HG03354 (cell line): ENCODE results near the gene PCSK6.
"Not testable (repeated sequence)": the region's sequence is repeated elsewhere in the genome, so short reads cannot be mapped to it uniquely, and the experiment has no call there.

Source experiments
- ATAC-seq: cut with Tn5 transposase; IDR thresholded peaks from one replicate; pipeline ENCODE4 v1.9.1; 2021; ENCODE audit warnings: mild to moderate bottlenecking; ENCODE audit not compliant: unreplicated experiment, poor library complexity, severe bottlenecking

PCSK6 gene

GRCh38 chr15:101469520-101470288 is 19.8 kb downstream of the PCSK6 start:
- no peak for ATAC-seq

GRCh38 chr15:101466188-101466587 is 23.3 kb downstream of the PCSK6 start:
- ATAC-seq: no peak

GRCh38 chr15:101464999-101465669 is 24.4 kb downstream of the PCSK6 start:
- ATAC-seq: no peak

- no peak for ATAC-seq
Measured at GRCh38 chr15:101464256-101464998, 25.1 kb downstream of the PCSK6 start.

GRCh38 chr15:101463696-101464095 is 25.8 kb downstream of the PCSK6 start:
- ATAC-seq: not testable (repeated sequence)

- no peak for ATAC-seq
Measured at GRCh38 chr15:101463270-101463669, 26.2 kb downstream of the PCSK6 start.

GRCh38 chr15:101461097-101461496 is 28.4 kb downstream of the PCSK6 start:
- no peak for ATAC-seq

GRCh38 chr15:101459579-101460300 is 29.8 kb downstream of the PCSK6 start:
- ATAC-seq: no peak

GRCh38 chr15:101458908-101459578 is 30.5 kb downstream of the PCSK6 start:
- no peak for ATAC-seq

GRCh38 chr15:101458158-101458900 is 31.2 kb downstream of the PCSK6 start:
- no peak for ATAC-seq

- ATAC-seq: no peak
Measured at GRCh38 chr15:101457696-101458095, 31.8 kb downstream of the PCSK6 start.

- ATAC-seq: no peak
Measured at GRCh38 chr15:101456057-101456739, 33.3 kb downstream of the PCSK6 start.

- no peak for ATAC-seq
Measured at GRCh38 chr15:101455291-101456025, 34.0 kb downstream of the PCSK6 start.

- ATAC-seq: not testable (repeated sequence)
Measured at GRCh38 chr15:101454781-101455180, 34.7 kb downstream of the PCSK6 start.

- ATAC-seq: no peak
Measured at GRCh38 chr15:101454365-101454764, 35.1 kb downstream of the PCSK6 start.

GRCh38 chr15:101453123-101454120 is 36.1 kb downstream of the PCSK6 start:
- no peak for ATAC-seq
